Panc1 (cell line): ENCODE results near the gene TEDC1.

ENCODE experiments used
- CTCF ChIP-seq: fragments of 450-650 bp; IDR thresholded peaks from 2 replicates; pipeline ENCODE4 v1.5.1; 2017; ENCODE audit warnings: mild to moderate bottlenecking
- REST ChIP-seq, 2 experiments: IDR thresholded peaks; 2 replicates each; pipeline ENCODE4 v1.6.1; 2011 to 2012; ENCODE audit warnings: low read depth in 2 of 2, control low read depth in 1 of 2, low read length in 1 of 2, mild to moderate bottlenecking in 1 of 2, moderate library complexity in 1 of 2; ENCODE audit not compliant: insufficient read depth in 1 of 2
- TCF7L2 ChIP-seq: IDR thresholded peaks from 2 replicates; pipeline ENCODE4 v1.6.1; 2011; ENCODE audit warnings: mild to moderate bottlenecking, low read depth, low read length, inconsistent platforms

DNA sequence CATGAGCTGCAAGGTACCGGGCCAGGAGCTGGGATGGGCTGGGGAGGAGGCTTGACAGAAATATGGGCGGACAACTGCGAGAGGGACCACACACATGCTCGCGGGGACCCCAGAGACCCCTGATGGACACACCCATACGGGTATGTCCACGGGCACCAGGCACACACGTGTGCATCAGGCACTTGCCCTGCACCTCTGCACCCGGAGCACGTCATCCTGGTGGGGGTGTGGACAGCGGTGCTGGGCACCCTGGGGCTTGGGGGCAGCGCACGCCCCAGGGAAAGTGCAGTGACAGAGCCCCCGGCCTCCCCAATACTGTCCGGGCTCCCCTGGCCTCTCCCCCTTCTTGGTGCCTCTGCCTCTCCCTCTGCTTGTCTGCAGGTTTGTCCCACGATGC lies 6.1 kb upstream of the TEDC1 start:
- TF ChIP-seq CTCF (no peak), TCF7L2 (no peak), REST (IDR thresholded peaks at IDR 0.05; ENCODE audit: insufficient read depth in 1 of 2, low read depth in 2 of 2, low read length in 1 of 2) (no peak)
